Measurements from ENCODE around the gene VAMP3.

Gene VAMP3

GRCh38 chr1:7778133-7778628, 7.1 kb downstream of the VAMP3 start:
- no peak overlapping the region for H3K4me3 ChIP-seq (ENCODE audit: low read length)
- no peak for TF ChIP-seq CTCF (conservative IDR thresholded peaks at IDR 0.05; ENCODE audit: low read length)
- DNase-seq (ENCODE audit: low read depth): no peak

- TF ChIP-seq CTCF (conservative IDR thresholded peaks at IDR 0.05; ENCODE audit: low read length): no peak
- no peak for DNase-seq (ENCODE audit: low read depth)
- no peak overlapping the region for H3K4me3 ChIP-seq (ENCODE audit: low read length)
These were observed 9.9 kb downstream of the VAMP3 start for GRCh38 chr1:7780976-7781375.

GRCh38 chr1:7781501-7781900, 10.4 kb downstream of the VAMP3 start:
- no peak for DNase-seq (ENCODE audit: low read depth)

GRCh38 chr1:7781923-7782495, 10.9 kb downstream of the VAMP3 start:
- no peak for DNase-seq (ENCODE audit: low read depth)
- H3K4me3 ChIP-seq (ENCODE audit: low read length): no peak overlapping the region
- no peak for TF ChIP-seq CTCF (conservative IDR thresholded peaks at IDR 0.05; ENCODE audit: low read length)

More at GRCh38 chr1:7781501-7781900, 10.4 kb downstream of the VAMP3 start:
- no peak overlapping the region for H3K4me3 ChIP-seq (ENCODE audit: low read length)
- no peak for TF ChIP-seq CTCF (conservative IDR thresholded peaks at IDR 0.05; ENCODE audit: low read length)

GRCh38 chr1:7783178-7783711, 12.1 kb downstream of the VAMP3 start:
- TF ChIP-seq CTCF (conservative IDR thresholded peaks at IDR 0.05; ENCODE audit: low read length): no peak
- DNase-seq (ENCODE audit: low read depth): peak; percentile 61
- H3K4me3 ChIP-seq (ENCODE audit: low read length): peak overlapping the region; percentile 62

- peak; percentile 97 for DNase-seq (ENCODE audit: low read depth)
- H3K4me3 ChIP-seq (ENCODE audit: low read length): peak within 1 kb of the TSS; percentile 67
- TF ChIP-seq CTCF (conservative IDR thresholded peaks at IDR 0.05; ENCODE audit: low read length): no peak
These were observed 12.9 kb downstream of the VAMP3 start, which contains the start of gene PER3 for GRCh38 chr1:7783826-7784491. Gene PER3 (plus strand): TSS chr1:7784291. CDS start chr1:7784878, 587 bp downstream.

Measured in AG10803 (cell line).